ENCODE measurements around the gene SUOX.
"Not testable (repeated sequence)": the region's sequence is repeated elsewhere in the genome, so short reads cannot be mapped to it uniquely, and the experiment has no call there.

Gene SUOX

GRCh38 chr12:56020423-56021184 is 23.5 kb downstream of the SUOX start, which contains the start of gene IKZF4:
TSS of gene IKZF4 (plus strand) at chr12:56021043. CDS start at chr12:56021494, 451 bp downstream.
- DNase-seq (ENCODE audit: low spot score) = peak; percentile 19

- DNase-seq (ENCODE audit: low spot score) = no peak
Observed at GRCh38 chr12:56021889-56022497, 24.9 kb downstream of the SUOX start.

- DNase-seq (ENCODE audit: low spot score) = no peak
Observed at GRCh38 chr12:56028511-56029165, 31.6 kb downstream of the SUOX start.

- peak; percentile 40 for DNase-seq (ENCODE audit: low spot score)
Observed at GRCh38 chr12:56029166-56029519, 32.1 kb downstream of the SUOX start.

GRCh38 chr12:56029666-56030293 is 32.7 kb downstream of the SUOX start:
- DNase-seq (ENCODE audit: low spot score) = peak; percentile 77

GRCh38 chr12:56031987-56032386 is 34.9 kb downstream of the SUOX start:
- DNase-seq (ENCODE audit: low spot score) = no peak

GRCh38 chr12:56034586-56035332 is 37.7 kb downstream of the SUOX start:
- no peak for DNase-seq (ENCODE audit: low spot score)

- DNase-seq (ENCODE audit: low spot score) = no peak
Observed at GRCh38 chr12:56037161-56037560, 40.1 kb downstream of the SUOX start.

GRCh38 chr12:56038022-56038655 is 41.1 kb downstream of the SUOX start:
- DNase-seq (ENCODE audit: low spot score) = no peak

GRCh38 chr12:56040151-56040550 is 43.1 kb downstream of the SUOX start:
- DNase-seq (ENCODE audit: low spot score) = no peak

- DNase-seq (ENCODE audit: low spot score) = no peak
Observed at GRCh38 chr12:56040963-56041551, 44.0 kb downstream of the SUOX start.

- peak; percentile 88 for DNase-seq (ENCODE audit: low spot score)
Observed at GRCh38 chr12:56041552-56042429, 44.7 kb downstream of the SUOX start, which contains the start of gene RPS26. TSS of gene RPS26 (plus strand) at chr12:56041918. CDS start at chr12:56042167, 249 bp downstream.

- DNase-seq (ENCODE audit: low spot score) = not testable (repeated sequence)
Observed at GRCh38 chr12:56042430-56042813, 45.3 kb downstream of the SUOX start.

- no peak for DNase-seq (ENCODE audit: low spot score)
Observed at GRCh38 chr12:56042843-56043242, 45.8 kb downstream of the SUOX start.

GRCh38 chr12:56046027-56046780 is 49.1 kb downstream of the SUOX start:
- no peak for DNase-seq (ENCODE audit: low spot score)

GRCh38 chr12:56053407-56053893 is 56.4 kb downstream of the SUOX start:
- peak; percentile 16 for DNase-seq (ENCODE audit: low spot score)
